Keratinocyte (primary cell): ENCODE results near the gene ADGRG4.

ENCODE experiments used
- EZH2 ChIP-seq: IDR thresholded peaks from one replicate; pipeline ENCODE4 v1.6.1; 2012; ENCODE audit warnings: inconsistent platforms, mild to moderate bottlenecking, low read length, moderate library complexity
- TF ChIP-seq, protein P1 (sequence below), 3 experiments: IDR thresholded peaks in 1 of 3; conservative IDR thresholded peaks in 1 of 3; optimal IDR thresholded peaks in 1 of 3; 2 replicates in 2 of 3; 3 replicates in 1 of 3; pipeline versions ENCODE3 to v1.5.1; 2011; ENCODE audit warnings: low read length in 3 of 3, mild to moderate bottlenecking in 3 of 3, moderate library complexity in 2 of 3, control low read depth in 1 of 3, inconsistent platforms in 1 of 3; ENCODE audit not compliant: insufficient read depth in 2 of 3; ENCODE audit errors: extremely low read depth in 1 of 3

DNA sequence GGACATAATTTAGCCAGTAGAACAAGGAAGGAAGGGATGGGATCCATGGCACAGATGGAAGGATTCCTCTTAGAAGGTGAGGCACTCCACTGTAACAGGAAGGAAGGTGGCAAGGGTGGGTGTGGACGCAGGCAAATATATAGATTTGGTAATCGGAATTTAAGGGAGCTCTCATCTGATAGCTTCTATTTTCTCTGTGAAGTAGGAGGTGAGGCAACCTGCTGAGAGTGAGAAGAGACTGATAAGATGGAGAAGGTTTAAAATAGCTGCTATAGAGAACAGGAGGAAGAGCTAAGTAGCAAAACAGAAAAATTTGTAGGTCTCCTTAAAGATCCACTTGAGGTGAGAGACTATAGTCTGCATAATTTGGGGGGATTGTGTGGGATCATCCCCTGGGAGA lies 125.2 kb downstream of the ADGRG4 start:
- TF ChIP-seq, protein P1, sequence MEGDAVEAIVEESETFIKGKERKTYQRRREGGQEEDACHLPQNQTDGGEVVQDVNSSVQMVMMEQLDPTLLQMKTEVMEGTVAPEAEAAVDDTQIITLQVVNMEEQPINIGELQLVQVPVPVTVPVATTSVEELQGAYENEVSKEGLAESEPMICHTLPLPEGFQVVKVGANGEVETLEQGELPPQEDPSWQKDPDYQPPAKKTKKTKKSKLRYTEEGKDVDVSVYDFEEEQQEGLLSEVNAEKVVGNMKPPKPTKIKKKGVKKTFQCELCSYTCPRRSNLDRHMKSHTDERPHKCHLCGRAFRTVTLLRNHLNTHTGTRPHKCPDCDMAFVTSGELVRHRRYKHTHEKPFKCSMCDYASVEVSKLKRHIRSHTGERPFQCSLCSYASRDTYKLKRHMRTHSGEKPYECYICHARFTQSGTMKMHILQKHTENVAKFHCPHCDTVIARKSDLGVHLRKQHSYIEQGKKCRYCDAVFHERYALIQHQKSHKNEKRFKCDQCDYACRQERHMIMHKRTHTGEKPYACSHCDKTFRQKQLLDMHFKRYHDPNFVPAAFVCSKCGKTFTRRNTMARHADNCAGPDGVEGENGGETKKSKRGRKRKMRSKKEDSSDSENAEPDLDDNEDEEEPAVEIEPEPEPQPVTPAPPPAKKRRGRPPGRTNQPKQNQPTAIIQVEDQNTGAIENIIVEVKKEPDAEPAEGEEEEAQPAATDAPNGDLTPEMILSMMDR (optimal IDR thresholded peaks at IDR 0.05 in 1 of 3, IDR thresholded peaks at IDR 0.05 in 1 of 3, conservative IDR thresholded peaks at IDR 0.05 in 1 of 3; ENCODE audit: extremely low read depth in 1 of 3, insufficient read depth in 2 of 3, low read length in 3 of 3): no peak
- TF ChIP-seq EZH2: no peak
